Hepatocyte (in vitro differentiated cells): ENCODE measurements around the gene ZDHHC16. TPM values are rescaled to one million over a fixed set of nuclear protein-coding genes. Genes with fewer than 3 reads are reported as not detected.

Source experiments
- DNase-seq: peaks from one replicate; pipeline ENCODE4 v3.0.0-alpha.2; 2016; ENCODE audit warnings: low spot score
- H2AFZ ChIP-seq: fragments of 200-600 bp; sonication (generic); 2 replicates; pipeline ENCODE4 v1.6.0; 2016; ENCODE audit warnings: antibody characterized with exemption, mild to moderate bottlenecking
- H3K27ac ChIP-seq: fragments of 200-600 bp; sonication (generic); 2 replicates; pipeline ENCODE4 v1.5.1; 2016; ENCODE audit warnings: mild to moderate bottlenecking
- H3K27me3 ChIP-seq: fragments of 200-600 bp; sonication (generic); 2 replicates; pipeline ENCODE4 v1.6.1; 2016
- H3K36me3 ChIP-seq: fragments of 200-600 bp; sonication (generic); replicated peaks from 2 replicates; pipeline ENCODE4 v1.5.1; 2016; ENCODE audit warnings: low read depth; ENCODE audit not compliant: insufficient read depth
- H3K4me1 ChIP-seq: fragments of 200-600 bp; sonication (generic); 2 replicates; pipeline ENCODE4 v1.5.1; 2016; ENCODE audit warnings: mild to moderate bottlenecking, moderate library complexity; ENCODE audit not compliant: insufficient read depth
- H3K4me2 ChIP-seq: fragments of 200-600 bp; sonication (generic); 2 replicates; pipeline ENCODE4 v1.6.0; 2016
- H3K4me3 ChIP-seq: fragments of 200-600 bp; sonication (generic); 2 replicates; pipeline ENCODE4 v1.5.1; 2016; ENCODE audit warnings: mild to moderate bottlenecking
- H3K79me2 ChIP-seq: fragments of 200-600 bp; sonication (generic); 2 replicates; pipeline ENCODE4 v1.6.0; 2017; ENCODE audit warnings: mild to moderate bottlenecking
- H3K9me2 ChIP-seq: fragments of 200-600 bp; sonication (generic); replicated peaks from 2 replicates; pipeline ENCODE4 v1.6.0; 2017; ENCODE audit warnings: mild to moderate bottlenecking; ENCODE audit not compliant: insufficient read depth
- H3K9me3 ChIP-seq: fragments of 200-600 bp; sonication (generic); 2 replicates; pipeline ENCODE4 v1.5.1; 2016; ENCODE audit warnings: low read depth, mild to moderate bottlenecking
- H4K20me1 ChIP-seq: fragments of 200-600 bp; sonication (generic); 2 replicates; pipeline ENCODE4 v1.6.0; 2016; ENCODE audit warnings: mild to moderate bottlenecking; ENCODE audit not compliant: insufficient read depth, poor library complexity, severe bottlenecking
- CTCF ChIP-seq: fragments of 200-600 bp; sonication (generic); IDR thresholded peaks from 2 replicates; pipeline ENCODE4 v1.5.1; 2016; ENCODE audit warnings: antibody characterized with exemption, mild to moderate bottlenecking; ENCODE audit not compliant: poor library complexity
- EZH2 ChIP-seq: fragments of 200-600 bp; sonication (generic); IDR thresholded peaks from 2 replicates; pipeline ENCODE4 v1.6.1; 2016; ENCODE audit warnings: antibody characterized with exemption, mild to moderate bottlenecking, borderline replicate concordance
- EZH2phosphoT487 ChIP-seq: fragments of 200-600 bp; sonication (generic); IDR thresholded peaks from one replicate; pipeline ENCODE4 v1.6.1; 2018; ENCODE audit warnings: antibody characterized with exemption, mild to moderate bottlenecking, low read depth, moderate library complexity; ENCODE audit not compliant: unreplicated experiment, severe bottlenecking
- WGBS: methylation state at CpG from one replicate; pipeline ENCODE4 v1.1.6; 2016; ENCODE audit warnings: low lambda C conversion rate; ENCODE audit errors: missing lambda C conversion rate; 5-methylcytosine and 5-hydroxymethylcytosine counted together
- polyA plus RNA-seq: library from polyadenylated mRNA; unstranded; fragments of >200 nt; fragmentation: Nextera tagmentation; extraction: Ambion mirVana; gene quantifications from 2 replicates; pipeline ENCODE4 v1.2.1, GENCODE V29; 2016
- total RNA-seq: library from RNA; depleted of rRNA; stranded (reverse); fragments of >200 nt; gene quantifications from 2 replicates; pipeline ENCODE4 v1.2.3, GENCODE V29; 2014

The ZDHHC16 gene
- total and polyA plus RNA-seq, 2 experiments from 2014 or later, result 57.0 to 86.8 TPM

GRCh38 chr10:97456034-97456685 is 10.2 kb downstream of the ZDHHC16 start:
- no peak overlapping the region for H3K27ac ChIP-seq
- H4K20me1 ChIP-seq, result no peaks in the 10 kb centered on the region
- DNase-seq, result no peak
- H3K9me3 ChIP-seq, result no peaks in the 10 kb centered on the region
- H3K4me3 ChIP-seq, result no peak overlapping the region
- H3K79me2 ChIP-seq, result peaks cover 16% of the 10 kb centered on the region
- H3K9me2 ChIP-seq, result no peaks in the 10 kb centered on the region
- no peaks in the 10 kb centered on the region for H3K27me3 ChIP-seq
- H3K4me1 ChIP-seq, result no peaks in the 10 kb centered on the region
- no peak for TF ChIP-seq EZH2phosphoT487
- no peak for TF ChIP-seq EZH2
- TF ChIP-seq CTCF, result no peak
- H3K36me3 ChIP-seq, result no peaks in the 10 kb centered on the region
- no peak overlapping the region for H2AFZ ChIP-seq
- 82% methylated on average over 5 of the region's 5 CpGs for whole genome bisulfite sequencing
- H3K4me2 ChIP-seq, result no peak overlapping the region

GRCh38 chr10:97456686-97457065 is 10.7 kb downstream of the ZDHHC16 start:
- no peak overlapping the region for H3K4me3 ChIP-seq
- H3K79me2 ChIP-seq, result peaks cover 11% of the 10 kb centered on the region
- H3K27ac ChIP-seq, result no peak overlapping the region
- 91% methylated on average over 3 of the region's 3 CpGs for WGBS
- H3K9me3 ChIP-seq, result no peaks in the 10 kb centered on the region
- H3K36me3 ChIP-seq, result no peaks in the 10 kb centered on the region
- TF ChIP-seq CTCF (no peak), EZH2phosphoT487 (no peak), EZH2 (no peak)
- no peak overlapping the region for H3K4me2 ChIP-seq
- H4K20me1 ChIP-seq, result no peaks in the 10 kb centered on the region
- H3K27me3 ChIP-seq, result no peaks in the 10 kb centered on the region
- no peaks in the 10 kb centered on the region for H3K4me1 ChIP-seq
- no peak for DNase-seq
- no peak overlapping the region for H2AFZ ChIP-seq
- H3K9me2 ChIP-seq, result no peaks in the 10 kb centered on the region

- Histone ChIP-seq H3K27ac (no peak overlapping the region), H3K9me2 (no peaks in the 10 kb centered on the region), H3K27me3 (no peaks in the 10 kb centered on the region), H4K20me1 (no peaks in the 10 kb centered on the region), H3K36me3 (no peaks in the 10 kb centered on the region), H3K9me3 (no peaks in the 10 kb centered on the region), H3K79me2 (no peaks in the 10 kb centered on the region), H3K4me1 (peaks cover 2% of the 10 kb centered on the region), H3K4me2 (no peak overlapping the region), H2AFZ (no peak overlapping the region), H3K4me3 (no peak overlapping the region)
- no peak for DNase-seq
- 98% methylated on average over 7 of the region's 7 CpGs for WGBS
- no peak for TF ChIP-seq EZH2phosphoT487
Observed at GRCh38 chr10:97459111-97459510, 13.1 kb downstream of the ZDHHC16 start.

GRCh38 chr10:97459933-97460332 is 14.0 kb downstream of the ZDHHC16 start:
- TF ChIP-seq EZH2phosphoT487 (no peak), EZH2 (no peak), CTCF (no peak)
- no peaks in the 10 kb centered on the region for H3K79me2 ChIP-seq
- H4K20me1 ChIP-seq, result no peaks in the 10 kb centered on the region
- no peak overlapping the region for H3K4me2 ChIP-seq
- H3K9me2 ChIP-seq, result no peaks in the 10 kb centered on the region
- no peak overlapping the region for H3K27ac ChIP-seq
- WGBS, result 88% methylated on average over 7 of the region's 7 CpGs
- no peak overlapping the region for H3K4me3 ChIP-seq
- H3K27me3 ChIP-seq, result no peaks in the 10 kb centered on the region
- H3K36me3 ChIP-seq, result no peaks in the 10 kb centered on the region
- no peak for DNase-seq
- peaks cover 7% of the 10 kb centered on the region for H3K4me1 ChIP-seq
- H3K9me3 ChIP-seq, result no peaks in the 10 kb centered on the region
- H2AFZ ChIP-seq, result no peak overlapping the region
